ENCODE measurements around the gene TMEM154.
"Not testable (repeated sequence)": the region's sequence is repeated elsewhere in the genome, so short reads cannot be mapped to it uniquely, and the experiment has no call there.

The TMEM154 gene

DNA sequence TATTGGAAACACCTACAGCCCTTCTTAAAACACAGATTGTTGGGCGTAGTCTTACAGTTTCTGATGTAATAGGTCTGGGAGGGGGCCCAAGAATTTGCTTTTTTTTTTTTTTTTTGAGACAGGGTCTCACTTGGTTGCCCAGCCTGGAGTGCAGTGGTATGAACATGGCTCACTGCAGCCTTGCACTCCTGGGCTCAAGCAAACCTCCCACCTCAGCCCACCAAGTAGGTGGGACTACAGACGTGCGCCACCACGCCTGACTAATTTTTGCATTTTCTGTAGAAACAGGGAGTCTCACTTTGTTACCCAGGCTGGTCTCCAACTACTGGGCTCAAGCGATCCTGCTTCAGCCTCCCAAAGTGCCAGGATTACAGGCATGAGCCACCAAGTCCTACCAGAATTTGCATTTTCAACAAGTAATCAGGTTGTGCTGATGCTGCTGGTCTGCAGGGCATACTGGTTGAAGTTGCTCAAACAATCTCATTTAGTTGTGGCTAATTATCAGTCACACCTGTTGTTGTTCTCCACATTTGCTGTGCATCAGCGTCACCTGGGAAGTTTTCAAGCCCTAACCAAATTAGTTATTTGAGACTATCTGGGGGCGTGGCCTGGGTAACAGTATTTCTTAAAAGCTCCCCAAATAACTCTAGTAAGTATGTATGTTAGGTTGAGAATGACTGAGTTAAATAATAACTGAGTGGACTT is 14.0 kb downstream of the TMEM154 start:
- DNase-seq: no peak

DNA sequence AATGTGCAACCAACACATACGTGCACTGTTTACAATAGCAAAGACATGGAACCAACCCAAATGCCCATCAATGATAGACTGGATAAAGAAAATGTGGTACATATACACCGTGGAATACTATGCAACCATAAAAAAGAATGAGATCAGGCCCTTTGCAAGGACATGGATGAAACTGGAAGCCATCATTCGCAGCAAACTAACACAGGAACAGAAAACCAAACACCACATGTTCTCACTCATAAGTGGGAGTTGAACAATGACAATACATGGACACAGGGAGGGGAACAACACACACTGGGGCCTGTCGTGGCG is 15.8 kb downstream of the TMEM154 start:
- not testable (repeated sequence) for DNase-seq

DNA sequence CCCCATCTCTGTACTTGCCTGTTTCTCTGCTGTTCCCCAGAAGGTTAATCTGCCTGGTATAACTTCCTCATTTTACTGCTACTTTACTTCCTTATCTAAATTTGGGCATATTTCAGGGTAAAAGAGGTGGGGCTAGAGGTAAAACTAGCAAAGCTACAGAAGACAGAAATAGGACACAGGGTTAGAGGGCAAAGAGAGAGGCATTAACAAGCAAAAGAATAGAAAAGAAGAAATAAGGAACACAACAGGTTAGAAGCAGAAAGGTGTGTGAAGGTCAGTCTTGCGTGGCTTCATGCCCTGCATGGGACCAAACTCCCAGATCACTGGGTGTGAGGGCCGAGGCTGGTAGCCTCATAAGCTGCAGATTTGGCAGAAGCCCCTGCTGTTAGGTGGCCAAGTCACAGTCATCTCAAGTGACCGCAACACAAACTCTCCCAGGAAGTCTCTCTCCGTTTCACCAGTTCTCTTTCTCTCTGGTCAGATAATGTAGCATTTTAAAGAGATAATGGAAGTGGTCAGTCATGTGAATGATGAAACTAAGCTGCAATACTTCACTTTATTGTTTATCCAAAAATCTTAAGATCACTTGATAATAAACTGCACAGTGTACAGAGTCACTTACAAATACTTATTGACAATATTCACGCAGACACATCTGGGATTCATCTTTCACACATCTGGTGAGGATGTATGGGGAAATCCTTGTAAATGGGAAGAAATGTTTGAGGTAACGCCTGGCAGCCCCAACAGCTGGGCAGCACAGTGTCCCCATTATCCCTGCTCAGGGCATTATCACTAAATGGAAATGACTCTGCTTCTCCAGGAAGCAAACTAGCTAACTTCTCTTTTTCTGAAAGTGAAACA is 16.4 kb downstream of the TMEM154 start:
- no peak for DNase-seq

DNA sequence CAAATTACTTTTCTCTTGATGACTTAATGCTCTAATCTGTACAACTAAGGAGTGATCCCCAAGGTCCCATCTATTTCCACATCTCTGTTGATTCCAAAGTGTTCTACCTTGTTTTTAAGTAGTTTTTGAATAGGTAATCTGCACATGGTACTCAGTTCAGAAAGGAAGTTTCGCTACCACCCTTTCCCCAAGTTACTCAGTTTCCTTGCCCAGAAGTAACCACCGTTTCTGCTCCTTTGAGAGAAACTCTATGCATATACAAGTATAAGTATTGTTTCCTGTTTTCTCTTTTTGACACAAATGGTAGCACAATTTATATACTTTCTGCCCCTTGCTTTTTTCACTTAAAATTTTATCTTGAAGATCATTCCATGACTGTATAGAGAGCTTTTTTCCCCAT is 18.1 kb downstream of the TMEM154 start:
- DNase-seq: no peak

DNA sequence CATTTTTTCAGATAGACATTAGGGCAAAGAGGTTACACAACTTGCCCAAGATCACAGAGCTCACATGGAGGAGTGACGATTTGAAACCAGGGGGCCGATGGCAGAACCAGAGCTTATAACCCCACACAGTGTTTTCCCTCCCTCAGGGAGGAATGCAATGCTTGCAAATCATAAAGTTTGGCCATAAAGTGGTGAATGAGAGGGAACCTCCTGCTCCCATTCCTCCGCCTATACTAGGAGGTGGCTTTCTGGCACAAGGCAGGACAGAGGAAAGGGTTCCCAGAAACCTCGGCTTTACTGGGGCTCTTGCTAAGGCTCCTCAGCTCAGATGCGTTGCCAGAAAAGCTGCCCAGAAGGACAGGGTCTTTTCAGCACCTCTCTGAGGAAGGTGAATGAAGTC is 19.3 kb downstream of the TMEM154 start:
- no peak for DNase-seq

DNA sequence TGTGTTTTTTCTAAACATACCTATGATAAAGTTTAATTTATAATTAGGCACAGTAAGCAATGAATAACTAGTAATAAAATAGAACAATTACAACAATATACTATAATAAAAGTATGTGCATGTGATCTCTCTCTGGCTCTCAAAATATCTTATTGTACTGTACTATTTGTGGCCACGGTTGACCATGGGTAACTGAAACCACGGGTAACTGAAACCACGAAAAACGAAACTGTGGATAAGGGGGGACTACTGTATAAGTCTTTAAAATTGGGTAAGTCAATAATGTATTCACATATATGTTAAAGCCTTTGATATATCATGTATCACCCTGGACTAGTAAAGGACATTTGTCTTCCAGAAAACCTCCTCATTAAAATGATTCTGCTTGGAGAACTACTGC is 20.0 kb downstream of the TMEM154 start:
- no peak for DNase-seq

DNA sequence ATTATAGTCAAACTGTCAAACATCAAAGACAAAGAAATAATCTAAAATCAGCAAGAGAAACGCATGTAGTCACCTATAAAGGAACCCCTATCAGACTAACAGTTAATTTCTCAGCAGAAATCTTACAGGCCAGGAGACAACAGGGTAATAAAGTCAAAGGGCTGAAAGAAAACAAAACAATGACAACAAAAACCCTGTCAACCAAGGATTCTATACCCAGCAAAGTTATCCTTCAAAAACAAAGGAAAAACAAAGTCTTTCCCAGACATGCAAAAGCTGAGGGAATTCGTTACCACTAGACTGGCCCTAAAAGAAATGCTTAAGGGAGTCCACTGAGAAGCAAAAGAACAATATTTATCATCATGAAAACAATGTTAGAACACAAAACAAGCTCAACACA is 22.1 kb downstream of the TMEM154 start:
- DNase-seq: no peak

DNA sequence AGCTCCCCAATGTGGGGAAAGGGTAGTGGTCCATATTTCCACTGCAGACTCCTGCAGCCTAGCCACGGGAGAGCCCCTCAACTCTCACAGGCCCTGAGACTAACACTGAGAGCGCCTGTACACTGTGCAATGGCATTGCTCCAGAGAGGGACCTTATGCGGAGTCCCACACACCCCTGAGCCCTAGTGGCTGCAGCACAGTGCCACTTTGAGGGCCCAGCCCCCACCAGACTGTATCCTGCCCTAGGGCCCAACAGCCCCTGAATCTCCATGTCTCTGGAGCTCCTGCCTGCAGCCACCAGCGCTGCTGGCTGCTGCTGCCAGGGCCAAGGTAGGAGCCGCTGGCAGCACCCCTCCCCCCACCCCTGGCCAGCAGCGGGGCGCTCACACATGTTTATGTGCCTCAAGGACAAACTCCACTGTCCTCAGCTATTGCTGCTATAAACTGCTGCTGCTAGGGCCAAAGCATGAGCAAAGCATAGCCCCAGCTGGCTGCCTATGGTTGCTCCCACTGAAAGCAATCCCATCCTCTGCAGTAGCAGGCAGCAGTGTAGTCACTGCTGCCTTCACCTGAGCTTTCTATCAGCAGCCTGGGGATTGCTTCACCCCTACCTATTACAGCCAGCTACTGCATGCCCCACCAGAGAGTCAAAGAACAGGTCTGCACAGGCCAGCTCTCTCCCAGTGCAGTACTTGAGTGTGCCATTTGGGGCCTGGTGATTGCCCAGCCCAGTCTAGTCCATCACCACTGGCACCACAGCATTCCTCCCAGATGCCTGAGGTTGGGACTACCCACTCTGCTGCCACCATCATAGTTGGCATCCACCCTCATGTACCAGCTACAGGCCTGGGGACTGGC is 24.3 kb downstream of the TMEM154 start:
- DNase-seq: no peak

DNA sequence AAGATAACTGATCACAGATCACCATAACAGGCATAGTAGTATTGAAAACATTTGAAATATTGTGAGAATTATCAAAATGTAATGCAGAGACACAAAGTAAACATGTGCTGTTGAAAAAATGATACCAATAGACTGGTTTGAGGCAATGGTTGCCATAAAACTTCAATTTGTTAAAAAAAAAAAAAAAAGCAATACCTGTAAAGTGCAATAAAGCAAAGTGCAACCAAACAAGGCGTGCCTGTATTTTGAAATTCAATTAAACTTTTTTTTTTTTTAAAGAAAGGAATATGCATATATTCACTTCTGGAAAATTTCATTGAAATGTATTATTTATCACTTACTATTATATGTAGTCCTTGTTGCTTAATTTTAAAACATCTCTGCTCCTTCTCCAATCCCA is 27.7 kb downstream of the TMEM154 start:
- DNase-seq: no peak

DNA sequence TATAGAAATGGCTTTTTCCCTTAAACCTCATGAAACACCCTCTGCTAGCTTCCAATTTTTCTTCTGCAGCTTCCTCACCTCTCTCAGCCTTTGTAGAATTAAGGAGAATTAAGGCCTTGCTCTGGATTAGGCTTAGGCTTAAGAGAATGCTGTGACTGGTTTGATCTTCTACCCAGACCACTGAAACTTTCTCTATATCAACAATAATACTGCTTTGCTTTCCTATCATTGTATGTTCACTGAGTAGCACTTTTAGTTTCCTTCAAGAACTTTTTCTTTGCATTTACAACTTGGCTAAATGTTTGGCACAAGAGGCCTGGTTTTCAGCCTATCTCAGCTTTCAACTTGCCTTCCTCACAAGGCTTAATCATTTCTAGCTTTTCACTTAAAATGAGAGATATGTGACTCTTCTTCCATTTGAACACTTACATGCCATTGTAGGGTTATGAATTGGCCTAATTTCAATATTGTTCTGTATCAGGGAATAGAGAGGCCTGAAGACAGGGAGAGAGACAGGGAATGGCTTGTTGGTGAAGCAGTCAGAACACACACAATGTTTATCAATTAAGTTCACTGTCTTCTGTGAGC is 28.2 kb downstream of the TMEM154 start:
- no peak for DNase-seq

DNA sequence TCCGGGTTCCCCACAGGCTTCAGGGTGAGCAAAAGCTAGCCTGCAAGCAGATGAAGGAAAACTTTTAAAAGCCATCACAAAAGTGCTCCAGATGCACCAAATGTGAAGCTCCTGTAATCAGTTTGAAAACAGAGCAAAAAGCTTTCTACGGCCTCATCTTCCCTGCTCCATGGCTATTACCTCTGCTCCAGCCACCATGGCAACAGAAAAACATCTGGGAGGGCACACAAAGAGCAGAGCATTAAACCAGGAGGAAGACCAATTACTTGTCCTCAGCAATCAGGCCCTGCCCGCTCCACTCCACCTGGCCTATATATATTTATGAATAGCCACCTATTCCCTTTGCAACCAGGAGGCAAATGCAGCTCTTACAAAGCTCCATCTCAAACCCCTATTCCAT is 33.6 kb downstream of the TMEM154 start:
- DNase-seq: no peak

DNA sequence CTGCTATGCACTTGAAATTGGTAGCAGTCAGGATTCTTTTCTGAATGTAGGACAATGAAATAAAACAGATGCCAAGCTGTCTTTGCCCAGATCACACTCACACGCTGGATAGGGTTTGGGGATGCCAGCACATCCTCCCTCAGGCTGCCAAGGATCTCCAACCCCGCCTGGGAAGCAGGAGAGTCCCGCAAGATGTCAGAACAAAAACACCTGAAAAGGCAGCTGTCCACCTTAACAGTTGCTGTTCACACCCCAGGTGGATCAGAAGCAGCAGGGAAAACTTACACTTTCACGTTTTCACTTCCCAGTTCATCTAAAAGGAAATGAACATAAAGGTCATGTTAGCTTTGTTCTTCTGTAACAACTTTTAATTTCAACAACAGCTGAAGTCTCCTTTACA is 35.7 kb downstream of the TMEM154 start:
- DNase-seq: no peak

DNA sequence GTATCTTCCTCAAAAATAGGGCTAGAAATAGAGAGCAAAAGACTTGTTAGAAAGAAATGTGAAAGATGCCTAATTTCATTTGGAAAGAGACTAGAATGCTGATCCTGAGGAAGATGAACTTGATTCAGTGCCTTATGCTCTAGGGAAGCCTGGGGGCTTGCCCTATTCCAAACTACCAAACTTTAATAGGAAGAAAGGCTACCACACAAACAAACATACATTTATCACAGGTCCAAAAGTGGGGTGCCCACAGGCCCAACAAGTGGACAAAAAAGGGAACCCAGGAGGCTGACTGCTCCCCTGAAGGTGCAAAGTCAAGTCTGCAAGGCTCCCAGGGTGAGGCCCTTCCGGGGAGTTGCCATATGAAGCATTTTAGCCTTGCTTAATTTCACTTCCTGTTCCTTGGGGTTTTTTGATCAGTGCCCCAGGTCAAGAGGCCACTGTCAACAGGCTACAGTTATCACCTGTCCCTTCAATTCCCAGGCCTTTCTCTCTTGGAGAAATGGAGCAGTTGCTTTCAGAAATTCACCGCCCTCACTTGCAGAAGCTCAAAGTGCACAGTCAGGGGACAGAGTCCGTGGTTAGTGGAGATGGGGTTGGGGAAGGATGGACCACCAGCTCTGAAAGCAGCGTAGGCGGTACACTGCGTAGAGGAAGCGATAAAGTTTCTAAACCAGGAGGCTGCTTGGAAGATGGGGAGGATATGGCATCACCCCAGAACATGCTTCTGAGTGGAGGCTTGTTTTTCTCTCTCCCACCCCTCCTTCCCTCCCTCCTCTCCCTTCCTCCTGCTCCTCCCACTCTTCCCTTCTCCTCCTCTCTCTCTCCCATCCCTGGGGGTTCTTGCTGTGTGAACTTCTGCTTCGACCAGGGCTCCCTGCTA is 36.4 kb downstream of the TMEM154 start:
- no peak for DNase-seq

DNA sequence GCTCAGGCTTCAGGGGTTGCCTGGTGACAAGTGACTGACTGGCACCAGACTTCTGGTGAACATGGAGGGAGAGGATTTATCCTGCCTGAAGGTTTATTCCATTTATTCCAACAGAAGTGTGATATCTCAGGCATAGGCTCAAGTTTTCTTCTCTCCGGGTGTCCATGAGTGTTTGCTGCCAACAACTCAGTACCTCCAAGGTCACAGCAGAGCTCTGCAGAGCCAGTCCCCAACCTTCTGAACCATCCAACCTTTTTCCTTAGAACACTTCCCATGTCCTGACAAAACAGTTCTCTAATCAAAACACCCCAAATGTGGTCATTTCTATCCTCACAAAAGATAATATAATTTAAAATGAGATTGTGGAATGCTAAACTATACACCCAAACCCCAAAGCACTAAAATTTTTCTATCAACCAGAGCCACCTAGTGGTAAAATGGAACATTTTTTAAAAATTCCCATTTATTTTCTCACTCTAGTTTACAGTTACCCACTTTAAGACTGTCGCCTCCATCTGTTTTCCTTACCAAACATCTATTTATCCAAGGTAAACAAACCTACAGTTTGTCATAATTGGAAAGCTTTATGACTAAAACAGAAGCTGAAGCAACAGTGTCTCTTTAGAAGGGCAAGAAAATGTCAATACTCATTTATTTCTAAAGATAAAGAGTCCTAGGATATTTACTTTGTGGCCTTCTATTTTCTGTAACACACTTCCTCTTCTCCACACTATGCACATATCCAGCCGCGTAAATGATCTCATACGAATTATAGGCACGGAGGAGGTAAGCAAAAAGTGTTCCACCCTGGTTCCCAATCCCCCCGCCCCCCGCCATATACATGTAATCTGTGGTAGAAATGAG is 39.5 kb downstream of the TMEM154 start:
- DNase-seq: peak; percentile 17

DNA sequence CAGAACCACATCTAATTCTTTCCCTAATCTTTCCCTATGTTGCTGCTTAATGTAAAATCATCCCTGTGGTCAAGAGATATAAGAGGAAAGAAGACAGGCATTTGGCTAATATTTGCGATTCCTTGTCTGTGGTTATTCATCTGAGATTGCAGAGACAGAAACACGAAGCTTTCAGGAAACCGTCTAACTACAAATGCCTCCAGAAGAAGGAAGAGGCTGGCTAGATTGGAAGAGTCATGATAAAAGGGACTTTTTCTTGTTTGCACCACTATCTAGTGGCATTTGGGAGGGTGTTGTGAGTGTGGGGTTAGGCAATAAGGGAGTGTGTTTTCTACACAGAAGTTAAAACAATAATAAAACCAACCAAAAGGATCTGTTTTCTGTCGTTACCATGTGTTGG is 43.9 kb downstream of the TMEM154 start:
- no peak for DNase-seq

DNA sequence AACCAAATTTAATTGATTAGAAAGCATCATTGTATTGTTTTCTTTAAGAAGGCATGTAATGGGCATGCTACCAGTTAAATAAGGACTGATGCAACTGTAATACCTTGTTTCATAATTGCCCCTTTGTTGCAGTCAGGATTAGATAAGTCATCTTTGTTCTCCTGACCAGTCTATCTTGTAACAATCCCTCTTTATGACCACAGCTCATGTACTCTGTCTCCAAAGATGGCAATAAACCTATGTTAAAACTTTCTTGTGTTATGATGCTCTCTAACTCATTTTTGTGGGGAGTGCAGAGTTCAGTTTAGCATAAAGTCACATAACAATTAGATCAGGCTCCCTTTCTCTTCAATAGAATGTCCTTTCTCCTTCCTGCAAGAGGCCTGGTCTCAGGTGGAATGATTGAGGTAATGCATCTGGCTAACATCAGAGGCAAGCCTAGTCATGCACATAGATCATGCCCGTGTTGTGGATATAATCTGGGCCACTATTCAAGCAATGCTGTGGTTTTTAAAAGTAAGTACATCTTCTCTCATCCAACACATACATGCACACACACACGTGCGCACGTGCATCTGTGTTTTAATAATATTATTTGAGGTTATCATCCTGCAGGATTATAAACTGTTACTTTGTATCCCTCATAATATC is 45.6 kb downstream of the TMEM154 start:
- no peak for DNase-seq

DNA sequence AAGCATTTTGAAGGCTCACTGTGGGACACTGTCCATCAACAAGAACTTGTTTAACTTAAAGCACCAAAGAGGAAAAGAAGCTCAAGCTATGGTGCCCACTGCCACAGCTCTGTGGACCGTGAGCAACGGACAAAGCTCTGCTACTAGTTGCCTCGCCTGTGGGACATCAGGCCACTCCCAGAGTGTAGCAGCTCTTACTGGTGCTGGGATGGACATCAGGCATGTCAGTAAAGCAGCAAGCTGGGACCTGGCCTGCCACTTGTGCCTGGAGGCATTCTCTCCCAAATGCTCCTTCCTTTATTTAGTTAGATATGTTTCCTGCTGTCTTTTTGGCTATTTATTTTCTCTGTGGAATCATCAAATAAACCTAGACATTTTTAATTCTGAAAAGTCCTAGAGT is 46.7 kb downstream of the TMEM154 start:
- no peak for DNase-seq

DNA sequence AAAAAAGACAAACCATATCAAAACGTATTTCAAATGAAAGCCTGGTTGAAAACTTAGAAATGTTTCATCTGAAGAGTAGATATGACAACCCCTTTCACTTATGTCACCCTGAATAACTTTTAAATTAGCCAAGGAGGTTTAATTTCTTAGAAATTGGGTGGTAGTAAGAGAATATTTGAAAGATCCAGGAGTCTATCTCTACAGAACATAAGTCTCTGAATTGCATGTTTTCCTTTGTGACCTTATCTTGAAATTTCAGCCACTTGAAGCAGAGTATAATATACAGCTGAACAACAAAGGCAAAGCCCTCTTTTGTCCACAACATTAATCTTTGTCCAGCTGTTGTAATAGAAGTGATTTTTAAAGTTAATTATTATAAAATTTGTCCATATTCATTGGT is 49.5 kb downstream of the TMEM154 start:
- DNase-seq: no peak

DNA sequence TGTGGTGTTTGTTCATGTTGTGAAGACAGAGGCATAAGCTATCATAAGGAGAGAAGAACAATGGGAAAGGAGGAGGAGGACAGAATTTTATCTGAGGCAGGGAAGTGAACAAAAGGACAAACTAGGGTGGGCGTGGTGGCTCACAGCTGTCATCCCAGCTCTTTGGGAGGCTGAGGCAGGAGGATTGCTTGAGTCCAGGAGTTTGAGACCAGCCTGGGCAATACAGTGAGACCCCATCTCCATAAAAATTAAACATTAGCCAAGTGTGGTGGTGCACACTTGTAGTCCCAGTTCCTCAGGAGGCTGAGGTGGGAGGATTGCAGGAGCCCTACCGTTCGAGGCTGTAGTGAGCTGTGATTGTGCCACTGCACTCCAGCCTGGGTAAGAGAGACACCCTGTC is 49.9 kb downstream of the TMEM154 start:
- no peak for DNase-seq

DNA sequence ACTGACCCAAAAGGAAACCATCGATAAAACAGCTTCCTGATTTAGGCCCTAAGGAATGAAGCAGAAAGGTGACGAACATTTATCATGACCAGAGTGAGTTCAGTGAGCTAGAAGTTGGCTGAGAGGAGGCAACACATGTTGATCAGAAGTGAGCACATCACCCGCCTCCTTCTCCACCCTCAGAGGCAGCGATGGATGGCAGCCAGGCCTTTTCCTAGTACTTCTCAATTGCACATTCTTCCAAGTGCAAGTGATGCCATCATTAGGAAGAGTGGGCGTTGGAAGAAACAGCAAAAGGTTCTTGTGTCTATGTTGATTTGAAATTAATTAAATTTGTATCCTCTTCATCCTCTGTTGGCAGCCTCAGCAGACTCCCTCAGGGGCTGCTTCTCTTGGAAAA is 51.7 kb downstream of the TMEM154 start:
- DNase-seq: no peak

DNA sequence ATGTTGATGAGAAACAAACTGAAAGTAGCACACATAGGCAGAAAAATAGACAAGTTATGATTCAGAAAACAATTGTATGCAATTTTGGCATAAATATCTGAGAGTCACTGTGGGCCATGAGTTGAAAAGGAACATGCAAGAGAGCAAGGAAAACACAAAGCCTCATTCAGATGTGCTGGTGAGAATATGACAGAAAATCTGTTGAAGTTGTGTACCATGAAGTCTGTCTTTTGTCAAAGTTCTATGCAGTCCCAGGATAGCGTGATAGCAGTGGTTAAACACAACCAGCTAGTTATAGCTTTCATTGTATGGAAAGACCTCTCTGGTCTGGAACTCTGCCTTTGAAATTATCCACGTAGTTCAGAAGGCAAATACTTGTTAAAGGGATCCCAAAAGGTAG is 53.0 kb downstream of the TMEM154 start:
- DNase-seq: no peak
